OCI-LY1 (cell line): ENCODE results near the gene CELA2B.

Experiments
- CTCF ChIP-seq: fragments of 200-600 bp; sonication (generic), shearing (Covaris generic); IDR thresholded peaks from 2 replicates; pipeline ENCODE4 v1.5.1; 2017; ENCODE audit warnings: mild to moderate bottlenecking, antibody characterized with exemption, low read length, moderate library complexity, mixed read lengths
- EZH2 ChIP-seq: fragments of 200-600 bp; sonication (generic), shearing (Covaris generic); IDR thresholded peaks from 2 replicates; pipeline ENCODE4 v1.8.0; 2017; ENCODE audit warnings: borderline replicate concordance, mixed run types, mild to moderate bottlenecking, antibody characterized with exemption, low read length, moderate library complexity, mixed read lengths

GRCh38 chr1:15439325-15439724 lies 36.6 kb upstream of the CELA2B start:
- TF ChIP-seq CTCF (no peak), EZH2 (no peak)
